BE2C (cell line): ENCODE measurements around the gene NAV2.

Experiments
- DNase-seq: peaks from one replicate; pipeline ENCODE4 v3.0.0-alpha.2; 2020
- H3K27me3 ChIP-seq: fragments of 250-450 bp; sonication (Bioruptor Pico); 2 replicates; pipeline ENCODE4 v1.5.1; 2020; ENCODE audit warnings: mild to moderate bottlenecking
- H3K36me3 ChIP-seq: fragments of 250-450 bp; sonication (Bioruptor Pico); 2 replicates; pipeline ENCODE4 v1.5.1; 2020; ENCODE audit warnings: mild to moderate bottlenecking
- H3K4me1 ChIP-seq: fragments of 250-450 bp; sonication (Bioruptor Pico); 2 replicates; pipeline ENCODE4 v1.5.1; 2020
- H3K4me3 ChIP-seq: 2 replicates; pipeline ENCODE4 v1.5.1; 2011; ENCODE audit warnings: low read depth, low read length
- H3K9me3 ChIP-seq: fragments of 250-450 bp; sonication (Bioruptor Pico); 2 replicates; pipeline ENCODE4 v1.5.1; 2020
- CTCF ChIP-seq: IDR thresholded peaks from 2 replicates; pipeline ENCODE4 v1.5.1; 2012; ENCODE audit warnings: mild to moderate bottlenecking, low read depth, low read length

The NAV2 gene

GRCh38 chr11:19970944-19971343, 258.3 kb downstream of the NAV2 start:
- Histone ChIP-seq H3K4me3 (no peak overlapping the region), H3K36me3 (no peaks in the 10 kb centered on the region), H3K4me1 (no peaks in the 10 kb centered on the region), H3K27me3 (no peaks in the 10 kb centered on the region), H3K9me3 (no peaks in the 10 kb centered on the region)
- DNase-seq, result no peak
- TF ChIP-seq CTCF, result no peak

- Histone ChIP-seq H3K36me3 (no peaks in the 10 kb centered on the region), H3K4me3 (no peak overlapping the region), H3K9me3 (no peaks in the 10 kb centered on the region), H3K27me3 (no peaks in the 10 kb centered on the region), H3K4me1 (no peaks in the 10 kb centered on the region)
- no peak for DNase-seq
- no peak for TF ChIP-seq CTCF
Observed at GRCh38 chr11:19972091-19972490, 259.5 kb downstream of the NAV2 start.

GRCh38 chr11:19972651-19973050, 260.0 kb downstream of the NAV2 start:
- H3K27me3 ChIP-seq, result no peaks in the 10 kb centered on the region
- H3K4me3 ChIP-seq, result no peak overlapping the region
- H3K9me3 ChIP-seq, result no peaks in the 10 kb centered on the region
- DNase-seq, result no peak
- no peak for TF ChIP-seq CTCF
- H3K36me3 ChIP-seq, result no peaks in the 10 kb centered on the region
- no peaks in the 10 kb centered on the region for H3K4me1 ChIP-seq

GRCh38 chr11:19973136-19973635, 260.5 kb downstream of the NAV2 start:
- no peak for DNase-seq
- no peaks in the 10 kb centered on the region for H3K4me1 ChIP-seq
- no peaks in the 10 kb centered on the region for H3K27me3 ChIP-seq
- H3K36me3 ChIP-seq, result no peaks in the 10 kb centered on the region
- TF ChIP-seq CTCF, result no peak
- no peaks in the 10 kb centered on the region for H3K9me3 ChIP-seq
- H3K4me3 ChIP-seq, result no peak overlapping the region

- no peak for TF ChIP-seq CTCF
- H3K27me3 ChIP-seq, result no peaks in the 10 kb centered on the region
- no peaks in the 10 kb centered on the region for H3K36me3 ChIP-seq
- H3K4me1 ChIP-seq, result no peaks in the 10 kb centered on the region
- no peak overlapping the region for H3K4me3 ChIP-seq
- H3K9me3 ChIP-seq, result no peaks in the 10 kb centered on the region
- no peak for DNase-seq
Observed at GRCh38 chr11:19974886-19975285, 262.2 kb downstream of the NAV2 start.

- Histone ChIP-seq H3K9me3 (no peaks in the 10 kb centered on the region), H3K36me3 (no peaks in the 10 kb centered on the region), H3K4me1 (no peaks in the 10 kb centered on the region), H3K27me3 (no peaks in the 10 kb centered on the region), H3K4me3 (no peak overlapping the region)
- TF ChIP-seq CTCF, result no peak
- DNase-seq, result no peak
Observed at GRCh38 chr11:19975414-19975990, 262.9 kb downstream of the NAV2 start.
